Measurements from ENCODE around the gene MCF2L2. TPM values are rescaled to one million over a fixed set of nuclear protein-coding genes. Genes with fewer than 3 reads are reported as not detected.

Gene MCF2L2
- total and polyA plus RNA-seq, 9 of the 15 experiments (the other 6 are each of a cell fraction or from before 2014, with no cell fraction given): 0.56 to 4.2 (median 3.0) TPM

- TF ChIP-seq FOXP1 (CRISPR knock-in tag; IDR thresholded peaks at IDR 0.05) (no peak), FOXM1 (IDR thresholded peaks at IDR 0.05; ENCODE audit: low read depth) (peak; percentile 89), FOXM1 (CRISPR knock-in tag; IDR thresholded peaks at IDR 0.05; ENCODE audit: low read depth) (no peak), DACH1 (IDR thresholded peaks at IDR 0.05; ENCODE audit: partially characterized antibody) (no peak), ZNF384 (IDR thresholded peaks at IDR 0.05; ENCODE audit: low read depth, low read length) (no peak), CEBPZ (IDR thresholded peaks at IDR 0.05; ENCODE audit: borderline replicate concordance, low read depth, low read length) (no peak), KLF16 (IDR thresholded peaks at IDR 0.05) (peak; percentile 68; the same call in 1 of the 2 replicates), POLR2A (conservative IDR thresholded peaks at IDR 0.05) (no peak), ZNF263 (CRISPR knock-in tag; IDR thresholded peaks at IDR 0.05; ENCODE audit: borderline replicate concordance) (no peak), EP300 (IDR thresholded peaks at IDR 0.05; ENCODE audit: low read length) (peak; percentile 77), TOE1 (IDR thresholded peaks at IDR 0.05; ENCODE audit: borderline replicate concordance) (no peak), TOE1 (CRISPR knock-in tag; IDR thresholded peaks at IDR 0.05; ENCODE audit: borderline replicate concordance, low read depth) (no peak), ETV5 (CRISPR knock-in tag; IDR thresholded peaks at IDR 0.05; ENCODE audit: low read depth) (no peak), NCOA2 (IDR thresholded peaks at IDR 0.05; ENCODE audit: partially characterized antibody in 2 of 2) (no peak), RBM34 (IDR thresholded peaks at IDR 0.05; ENCODE audit: borderline replicate concordance, insufficient read depth, low read length) (no peak), ARNT (IDR thresholded peaks at IDR 0.05) (peak in 1 of 2 experiments; percentile 30; a peak in 1 of 4 replicates), SRSF3 (IDR thresholded peaks at IDR 0.05; ENCODE audit: insufficient read depth, low read length) (no peak), IRF9 (tag; IDR thresholded peaks at IDR 0.05) (no peak), ZNF165 (CRISPR knock-in tag; IDR thresholded peaks at IDR 0.05; ENCODE audit: borderline replicate concordance) (no peak), ZNF830 (CRISPR knock-in tag; IDR thresholded peaks at IDR 0.05) (no peak), CBX1 (IDR thresholded peaks at IDR 0.05; ENCODE audit: low read depth) (no peak), PTRF (tag; IDR thresholded peaks at IDR 0.05) (peak; percentile 14; the same call in 1 of the 2 replicates), ARID4B (CRISPR knock-in tag; IDR thresholded peaks at IDR 0.05) (no peak)
Measured at GRCh38 chr3:183354325-183354831, 74.0 kb downstream of the MCF2L2 start (continued).
